Prostate gland (tissue), 2 donors: ENCODE data around the gene ESYT2. TPM values are rescaled to one million over a fixed set of nuclear protein-coding genes. Genes with fewer than 3 reads are reported as not detected.

ENCODE experiments used
- DNase-seq: peaks from one replicate; pipeline ENCODE4 v3.0.0-alpha.2; 2019; ENCODE audit warnings: low spot score
- H3K27ac ChIP-seq, 2 donors: fragments of 200-600 bp; sonication (generic); 2 replicates each; pipeline ENCODE4 v1.5.1; 2017 to 2019
- H3K27me3 ChIP-seq: fragments of 200-600 bp; sonication (generic); replicated peaks from 2 replicates; pipeline ENCODE4 v1.5.1; 2019; ENCODE audit not compliant: insufficient read depth
- H3K36me3 ChIP-seq, 2 donors: fragments of 200-600 bp; sonication (generic); 1 replicate in 1 of 2; 2 replicates in 1 of 2; pipeline versions ENCODE4 v1.5.1 to v1.8.1; 2017 to 2019
- H3K4me1 ChIP-seq: fragments of 200-600 bp; sonication (generic); replicated peaks from 2 replicates; pipeline ENCODE4 v1.5.1; 2019
- H3K4me3 ChIP-seq, 2 donors: fragments of 200-600 bp; sonication (generic); 2 replicates each; pipeline ENCODE4 v1.5.1; 2017 to 2019
- H3K9me3 ChIP-seq: fragments of 200-600 bp; sonication (generic); 2 replicates; pipeline ENCODE4 v1.5.1; 2017
- POLR2A ChIP-seq: fragments of 450-650 bp; IDR thresholded peaks from one replicate; pipeline ENCODE4 v1.6.1; 2016; ENCODE audit warnings: antibody characterized with exemption, mild to moderate bottlenecking
- POLR2AphosphoS5 ChIP-seq: sonication (generic); formaldehyde crosslinking; IDR thresholded peaks from one replicate; pipeline ENCODE4 v1.6.1; 2017; ENCODE audit warnings: antibody characterized with exemption
- WGBS: methylation state at CpG from one replicate; pipeline ENCODE4 v1.1.5; 2018; 5-methylcytosine and 5-hydroxymethylcytosine counted together
- intact Hi-C: fragments of 100-400 bp; cut with DNase I; formaldehyde crosslinking; loops from one replicate; pipeline ENCODE4 v1.14.2; 2022
- total RNA-seq, 2 donors: library from RNA; depleted of rRNA; stranded (reverse); fragments of >200 nt; gene quantifications; one replicate each; pipeline ENCODE4 v1.1.0, GENCODE V29; 2016
- TF ChIP-seq, protein P1 (sequence below), 4 experiments: fragments of 200-600 bp in 2 of 4; fragments of 450-650 bp in 2 of 4; sonication (generic) in 2 of 4; IDR thresholded peaks; 1 replicate in 3 of 4; 2 replicates in 1 of 4; pipeline ENCODE4 v1.5.1; 2016 to 2019; ENCODE audit warnings: antibody characterized with exemption in 4 of 4, mild to moderate bottlenecking in 2 of 4, moderate library complexity in 2 of 4

Gene ESYT2
- total RNA-seq, 2 donors from 2014 or later, result 60.8 to 75.1 TPM

DNA sequence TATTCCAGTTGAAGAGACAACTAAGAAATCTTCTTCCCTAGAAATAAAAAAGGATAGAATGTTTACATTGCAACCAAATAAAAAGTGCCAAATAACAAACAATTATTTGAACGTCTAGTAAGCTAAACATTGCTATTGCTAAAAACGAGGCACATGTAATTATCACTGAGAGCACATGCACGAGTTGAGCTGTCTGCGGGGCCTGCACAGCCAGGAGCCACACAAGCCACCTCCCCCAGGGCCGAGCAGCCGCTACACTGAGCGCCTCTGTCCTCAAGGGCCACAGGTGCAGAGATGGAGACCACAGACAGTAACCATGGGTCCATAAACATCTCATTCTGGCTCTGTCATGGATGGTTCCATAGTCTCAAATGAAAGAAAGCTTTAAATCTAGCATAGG lies 141.9 kb downstream of the ESYT2 start:
- H3K27me3 ChIP-seq, result no peaks in the 10 kb centered on the region
- no peak overlapping the region for H3K4me3 ChIP-seq
- intact Hi-C loops, result no loop called here
- DNase-seq, result no peak
- H3K36me3 ChIP-seq, result no peaks in the 10 kb centered on the region
- H3K4me1 ChIP-seq, result no peaks in the 10 kb centered on the region
- WGBS, result 81% methylated on average over 7 of the region's 7 CpGs
- H3K27ac ChIP-seq, result no peak overlapping the region
- TF ChIP-seq, protein P1, sequence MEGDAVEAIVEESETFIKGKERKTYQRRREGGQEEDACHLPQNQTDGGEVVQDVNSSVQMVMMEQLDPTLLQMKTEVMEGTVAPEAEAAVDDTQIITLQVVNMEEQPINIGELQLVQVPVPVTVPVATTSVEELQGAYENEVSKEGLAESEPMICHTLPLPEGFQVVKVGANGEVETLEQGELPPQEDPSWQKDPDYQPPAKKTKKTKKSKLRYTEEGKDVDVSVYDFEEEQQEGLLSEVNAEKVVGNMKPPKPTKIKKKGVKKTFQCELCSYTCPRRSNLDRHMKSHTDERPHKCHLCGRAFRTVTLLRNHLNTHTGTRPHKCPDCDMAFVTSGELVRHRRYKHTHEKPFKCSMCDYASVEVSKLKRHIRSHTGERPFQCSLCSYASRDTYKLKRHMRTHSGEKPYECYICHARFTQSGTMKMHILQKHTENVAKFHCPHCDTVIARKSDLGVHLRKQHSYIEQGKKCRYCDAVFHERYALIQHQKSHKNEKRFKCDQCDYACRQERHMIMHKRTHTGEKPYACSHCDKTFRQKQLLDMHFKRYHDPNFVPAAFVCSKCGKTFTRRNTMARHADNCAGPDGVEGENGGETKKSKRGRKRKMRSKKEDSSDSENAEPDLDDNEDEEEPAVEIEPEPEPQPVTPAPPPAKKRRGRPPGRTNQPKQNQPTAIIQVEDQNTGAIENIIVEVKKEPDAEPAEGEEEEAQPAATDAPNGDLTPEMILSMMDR (IDR thresholded peaks at IDR 0.05), result no peak
- TF ChIP-seq POLR2A, result no peak
- no peak for TF ChIP-seq POLR2AphosphoS5
- no peaks in the 10 kb centered on the region for H3K9me3 ChIP-seq

GRCh38 chr7:158685693-158686092 lies 143.6 kb downstream of the ESYT2 start:
- Histone ChIP-seq H3K4me1 (no peaks in the 10 kb centered on the region), H3K36me3 (no peaks in the 10 kb centered on the region), H3K4me3 (no peak overlapping the region), H3K27me3 (no peaks in the 10 kb centered on the region), H3K27ac (no peak overlapping the region), H3K9me3 (no peaks in the 10 kb centered on the region)
- TF ChIP-seq, protein P1 (IDR thresholded peaks at IDR 0.05), result no peak
- no peak for TF ChIP-seq POLR2A
- DNase-seq, result no peak
- 99% methylated on average over 4 of the region's 4 CpGs for WGBS
- intact Hi-C loops, result no loop called here

GRCh38 chr7:158684329-158684728 lies 145.0 kb downstream of the ESYT2 start:
- Histone ChIP-seq H3K27me3 (no peaks in the 10 kb centered on the region), H3K4me3 (no peak overlapping the region), H3K4me1 (no peaks in the 10 kb centered on the region), H3K27ac (no peak overlapping the region), H3K36me3 (no peaks in the 10 kb centered on the region), H3K9me3 (no peaks in the 10 kb centered on the region)
- 100% methylated on average over 1 of the region's 1 CpG for WGBS
- no peak for DNase-seq
- intact Hi-C loops, result no loop called here
- no peak for TF ChIP-seq POLR2A
- TF ChIP-seq, protein P1 (IDR thresholded peaks at IDR 0.05), result no peak
- TF ChIP-seq POLR2AphosphoS5, result no peak

DNA sequence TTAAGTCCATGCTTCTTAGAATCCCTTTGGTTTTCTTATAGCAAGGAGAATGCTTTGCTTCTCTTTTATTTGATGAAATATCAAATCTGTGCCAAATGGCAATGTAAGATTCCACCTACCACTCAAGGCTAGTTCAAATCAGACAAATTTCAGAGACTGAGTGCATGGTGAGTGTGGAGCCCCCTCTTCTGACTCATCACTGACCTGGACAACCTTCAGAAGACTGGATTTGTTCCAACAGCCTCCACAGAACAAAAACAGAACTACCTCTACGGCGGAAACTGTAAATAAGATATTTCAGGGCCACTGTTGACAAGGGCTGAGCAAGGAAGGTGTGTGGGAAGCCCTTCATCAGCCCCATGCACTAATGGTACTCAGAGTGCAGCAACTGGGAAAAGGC lies 145.8 kb downstream of the ESYT2 start:
- Histone ChIP-seq H3K9me3 (no peaks in the 10 kb centered on the region), H3K27ac (no peak overlapping the region), H3K4me1 (no peaks in the 10 kb centered on the region), H3K4me3 (no peak overlapping the region), H3K36me3 (no peaks in the 10 kb centered on the region), H3K27me3 (no peaks in the 10 kb centered on the region)
- DNase-seq, result no peak
- 90% methylated on average over 2 of the region's 2 CpGs for WGBS
- TF ChIP-seq, protein P1 (IDR thresholded peaks at IDR 0.05), result no peak
- TF ChIP-seq POLR2AphosphoS5, result no peak
- no peak for TF ChIP-seq POLR2A
- intact Hi-C loops, result no loop called here

GRCh38 chr7:158682456-158682855 lies 146.9 kb downstream of the ESYT2 start:
- no peaks in the 10 kb centered on the region for H3K36me3 ChIP-seq

More at GRCh38 chr7:158682456-158682855, 146.9 kb downstream of the ESYT2 start:
- no peak for DNase-seq
- intact Hi-C loops, result no loop called here
- Histone ChIP-seq H3K4me3 (no peak overlapping the region), H3K27me3 (no peaks in the 10 kb centered on the region), H3K9me3 (no peaks in the 10 kb centered on the region), H3K4me1 (no peaks in the 10 kb centered on the region), H3K27ac (no peak overlapping the region)
- TF ChIP-seq POLR2A, result no peak
- no peak for TF ChIP-seq POLR2AphosphoS5
- TF ChIP-seq, protein P1 (IDR thresholded peaks at IDR 0.05), result no peak

Other genes with a start within 250 kb of the ESYT2 start
- 10 to 100 TPM; 26.1 to 55.5 TPM for gene PTPRN2, start 241.7 kb downstream of the ESYT2 start, total RNA-seq
- gene NCAPG2, start 124.7 kb downstream of the ESYT2 start, total RNA-seq, result 10 to 100 TPM in 1 of 2 donors, 1 to 10 TPM in 1; 7.9 to 11.9 TPM
- gene DYNC2I1, start 27.0 kb upstream of the ESYT2 start, total RNA-seq, result 10 to 100 TPM; 14.3 to 35.0 TPM